ENCODE data around the gene OCIAD2. TPM values are rescaled to one million over a fixed set of nuclear protein-coding genes. Genes with fewer than 3 reads are reported as not detected.

The OCIAD2 gene
- total and polyA plus RNA-seq, 2 donors (not counting 1 experiment from before 2014, with no cell fraction given): 20.3 to 34.0 TPM

DNA sequence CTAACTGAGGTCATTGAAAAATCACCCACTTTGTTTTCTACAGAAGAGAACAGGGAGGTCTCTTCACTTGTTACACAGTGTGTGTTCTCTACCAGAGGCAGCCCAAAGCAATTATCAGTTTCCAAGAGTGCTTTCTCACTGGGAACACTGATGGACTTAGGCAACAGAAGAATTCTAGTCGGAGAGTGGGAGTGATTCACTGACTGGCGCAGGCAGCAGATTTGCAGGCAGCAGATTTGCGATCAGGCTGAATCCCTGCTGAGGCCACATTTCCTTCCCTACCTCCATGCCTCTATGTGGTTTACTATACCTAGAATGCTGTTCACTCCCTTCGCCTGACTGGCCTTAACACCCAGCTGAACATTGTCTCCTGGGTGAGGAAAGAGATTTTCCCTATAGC is 6.6 kb downstream of the OCIAD2 start:
- Histone ChIP-seq H2AFZ (ENCODE audit: low read length) (no peak overlapping the region), H3K9ac (ENCODE audit: insufficient read depth, low read length) (no peak overlapping the region), H4K20me1 (ENCODE audit: control insufficient read depth, extremely low read depth, insufficient read depth, low read length) (no peaks in the 10 kb centered on the region), H3K9me3 (ENCODE audit: control insufficient read depth, insufficient read depth, low read depth, low read length) (no peaks in the 10 kb centered on the region), H3K27me3 (ENCODE audit: control insufficient read depth, insufficient read depth, low read length) (no peaks in the 10 kb centered on the region), H3K79me2 (ENCODE audit: control insufficient read depth, insufficient read depth, low read length) (no peaks in the 10 kb centered on the region), H3K36me3 (ENCODE audit: control insufficient read depth, insufficient read depth, low read length) (no peaks in the 10 kb centered on the region), H3K4me1 (ENCODE audit: control insufficient read depth, extremely low read depth, insufficient read depth, low read length) (peaks cover 3% of the 10 kb centered on the region), H3K4me3 (replicated peaks in 1 of 4; ENCODE audit: control extremely low read depth in 1 of 4, insufficient read depth in 1 of 4, low read depth in 3 of 4, low read length in 4 of 4) (no peak overlapping the region), H3K27ac (ENCODE audit: insufficient read depth, low read length) (no peak overlapping the region), H3K4me2 (ENCODE audit: extremely low read depth, insufficient read depth, low read length) (no peak overlapping the region)
- peak in 1 of 2 donors; percentile 86 for DNase-seq (ENCODE audit: low read depth in 2 of 2)
- TF ChIP-seq, protein P1, sequence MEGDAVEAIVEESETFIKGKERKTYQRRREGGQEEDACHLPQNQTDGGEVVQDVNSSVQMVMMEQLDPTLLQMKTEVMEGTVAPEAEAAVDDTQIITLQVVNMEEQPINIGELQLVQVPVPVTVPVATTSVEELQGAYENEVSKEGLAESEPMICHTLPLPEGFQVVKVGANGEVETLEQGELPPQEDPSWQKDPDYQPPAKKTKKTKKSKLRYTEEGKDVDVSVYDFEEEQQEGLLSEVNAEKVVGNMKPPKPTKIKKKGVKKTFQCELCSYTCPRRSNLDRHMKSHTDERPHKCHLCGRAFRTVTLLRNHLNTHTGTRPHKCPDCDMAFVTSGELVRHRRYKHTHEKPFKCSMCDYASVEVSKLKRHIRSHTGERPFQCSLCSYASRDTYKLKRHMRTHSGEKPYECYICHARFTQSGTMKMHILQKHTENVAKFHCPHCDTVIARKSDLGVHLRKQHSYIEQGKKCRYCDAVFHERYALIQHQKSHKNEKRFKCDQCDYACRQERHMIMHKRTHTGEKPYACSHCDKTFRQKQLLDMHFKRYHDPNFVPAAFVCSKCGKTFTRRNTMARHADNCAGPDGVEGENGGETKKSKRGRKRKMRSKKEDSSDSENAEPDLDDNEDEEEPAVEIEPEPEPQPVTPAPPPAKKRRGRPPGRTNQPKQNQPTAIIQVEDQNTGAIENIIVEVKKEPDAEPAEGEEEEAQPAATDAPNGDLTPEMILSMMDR (conservative IDR thresholded peaks at IDR 0.05 in 1 of 2, IDR thresholded peaks at IDR 0.05 in 1 of 2; ENCODE audit: low read depth in 1 of 2, low read length in 2 of 2): no peak

DNA sequence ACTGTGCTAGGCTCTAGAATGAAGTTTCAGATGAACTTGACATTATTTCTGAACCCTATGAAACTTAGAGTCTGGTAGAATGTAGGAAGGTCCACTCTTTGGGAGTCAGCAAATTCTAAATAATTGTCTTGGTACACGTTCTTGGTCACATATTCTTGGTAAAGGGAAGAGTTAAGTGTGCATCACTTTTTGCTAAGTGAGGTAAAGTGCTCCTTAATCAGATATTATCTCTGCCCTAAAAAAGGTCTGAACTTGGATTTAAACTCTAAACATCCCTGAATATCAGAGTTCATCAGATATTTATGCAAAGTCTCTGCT is 7.2 kb downstream of the OCIAD2 start:
- no peak for TF ChIP-seq EZH2 (IDR thresholded peaks at IDR 0.05; ENCODE audit: low read length, missing control alignments)
- TF ChIP-seq, protein P1 (conservative IDR thresholded peaks at IDR 0.05 in 1 of 2, IDR thresholded peaks at IDR 0.05 in 1 of 2; ENCODE audit: low read depth in 1 of 2, low read length in 2 of 2): no peak
- no peaks in the 10 kb centered on the region for H3K36me3 ChIP-seq (ENCODE audit: control insufficient read depth, insufficient read depth, low read length)
- no peak overlapping the region for H3K4me2 ChIP-seq (ENCODE audit: extremely low read depth, insufficient read depth, low read length)
- peaks cover 3% of the 10 kb centered on the region for H3K4me1 ChIP-seq (ENCODE audit: control insufficient read depth, extremely low read depth, insufficient read depth, low read length)
- no peaks in the 10 kb centered on the region for H3K9me3 ChIP-seq (ENCODE audit: control insufficient read depth, insufficient read depth, low read depth, low read length)
- no peak overlapping the region for H3K4me3 ChIP-seq (replicated peaks in 1 of 4; ENCODE audit: control extremely low read depth in 1 of 4, insufficient read depth in 1 of 4, low read depth in 3 of 4, low read length in 4 of 4)
- no peak overlapping the region for H3K27ac ChIP-seq (ENCODE audit: insufficient read depth, low read length)
- H2AFZ ChIP-seq (ENCODE audit: low read length): no peak overlapping the region
- H3K9ac ChIP-seq (ENCODE audit: insufficient read depth, low read length): no peak overlapping the region
- no peaks in the 10 kb centered on the region for H4K20me1 ChIP-seq (ENCODE audit: control insufficient read depth, extremely low read depth, insufficient read depth, low read length)
- H3K27me3 ChIP-seq (ENCODE audit: control insufficient read depth, insufficient read depth, low read length): no peaks in the 10 kb centered on the region
- DNase-seq (ENCODE audit: low read depth in 2 of 2): no peak
- no peaks in the 10 kb centered on the region for H3K79me2 ChIP-seq (ENCODE audit: control insufficient read depth, insufficient read depth, low read length)

GRCh38 chr4:48898733-48899431 is 7.7 kb downstream of the OCIAD2 start:
- DNase-seq (ENCODE audit: low read depth in 2 of 2): peak; percentile 20 to 66

More at GRCh38 chr4:48898733-48899431, 7.7 kb downstream of the OCIAD2 start:
- Histone ChIP-seq H3K4me1 (ENCODE audit: control insufficient read depth, extremely low read depth, insufficient read depth, low read length) (peaks cover 3% of the 10 kb centered on the region), H3K27ac (ENCODE audit: insufficient read depth, low read length) (no peak overlapping the region), H3K9ac (ENCODE audit: insufficient read depth, low read length) (no peak overlapping the region), H4K20me1 (ENCODE audit: control insufficient read depth, extremely low read depth, insufficient read depth, low read length) (no peaks in the 10 kb centered on the region), H3K79me2 (ENCODE audit: control insufficient read depth, insufficient read depth, low read length) (no peaks in the 10 kb centered on the region), H3K4me3 (replicated peaks in 1 of 4; ENCODE audit: control extremely low read depth in 1 of 4, insufficient read depth in 1 of 4, low read depth in 3 of 4, low read length in 4 of 4) (no peak overlapping the region), H2AFZ (ENCODE audit: low read length) (no peak overlapping the region), H3K9me3 (ENCODE audit: control insufficient read depth, insufficient read depth, low read depth, low read length) (no peaks in the 10 kb centered on the region), H3K36me3 (ENCODE audit: control insufficient read depth, insufficient read depth, low read length) (no peaks in the 10 kb centered on the region), H3K27me3 (ENCODE audit: control insufficient read depth, insufficient read depth, low read length) (no peaks in the 10 kb centered on the region), H3K4me2 (ENCODE audit: extremely low read depth, insufficient read depth, low read length) (no peak overlapping the region)
- TF ChIP-seq EZH2 (IDR thresholded peaks at IDR 0.05; ENCODE audit: low read length, missing control alignments): no peak
- TF ChIP-seq, protein P1 (conservative IDR thresholded peaks at IDR 0.05 in 1 of 2, IDR thresholded peaks at IDR 0.05 in 1 of 2; ENCODE audit: low read depth in 1 of 2, low read length in 2 of 2): no peak

All from fibroblast of lung (primary cell).